NCI-H526 treated with DMSO at 0.1 percent for 48 hours (cell line): Measurements from ENCODE around the gene SF1.

Experiments
- DNase-seq: peaks from one replicate; lab custom pipeline; 2025; lab: John Stamatoyannopoulos, UW

The SF1 gene

DNA sequence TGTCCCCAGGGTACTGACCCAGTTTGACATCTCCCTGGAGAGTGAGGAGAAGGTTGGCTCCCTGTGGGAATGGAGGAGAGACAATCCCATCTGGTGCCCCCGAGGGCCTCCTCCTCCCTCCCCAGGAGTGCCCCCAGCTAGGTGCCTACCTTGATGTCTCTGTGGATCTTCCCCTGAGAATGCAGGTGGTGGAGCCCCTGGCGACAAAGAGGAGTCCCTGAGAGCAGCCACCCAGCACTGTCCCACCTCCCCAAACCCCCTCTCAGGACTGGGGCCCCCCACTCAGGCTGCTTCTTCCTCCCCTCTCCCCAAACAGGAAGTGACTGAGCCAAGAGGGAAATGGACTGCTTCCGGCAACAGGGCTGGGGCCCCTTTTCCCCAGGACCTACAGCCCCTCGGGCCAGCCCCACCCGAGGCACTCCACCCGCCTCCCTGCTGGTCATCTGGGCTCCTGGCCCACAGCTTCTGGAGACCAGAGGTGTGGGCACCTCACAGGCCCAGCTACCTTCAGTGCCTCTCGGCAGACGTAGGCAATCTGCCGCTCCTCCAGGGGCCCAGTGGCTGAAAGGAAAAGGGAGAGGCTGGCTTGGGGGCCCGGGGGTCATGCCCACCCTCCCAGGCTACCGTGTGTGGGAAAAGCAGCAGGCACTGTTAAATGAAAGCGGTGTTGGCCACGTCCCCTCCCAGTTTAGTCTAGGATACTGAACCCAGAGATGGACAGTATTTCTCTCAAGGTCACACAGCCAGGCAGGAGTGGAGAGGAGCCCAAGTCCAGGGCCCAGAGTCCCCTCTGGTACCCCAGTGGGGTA lies 23.4 kb upstream of the SF1 start:
- no peak for DNase-seq

GRCh38 chr11:64801158-64801464 lies 22.8 kb upstream of the SF1 start:
- no peak for DNase-seq

DNA sequence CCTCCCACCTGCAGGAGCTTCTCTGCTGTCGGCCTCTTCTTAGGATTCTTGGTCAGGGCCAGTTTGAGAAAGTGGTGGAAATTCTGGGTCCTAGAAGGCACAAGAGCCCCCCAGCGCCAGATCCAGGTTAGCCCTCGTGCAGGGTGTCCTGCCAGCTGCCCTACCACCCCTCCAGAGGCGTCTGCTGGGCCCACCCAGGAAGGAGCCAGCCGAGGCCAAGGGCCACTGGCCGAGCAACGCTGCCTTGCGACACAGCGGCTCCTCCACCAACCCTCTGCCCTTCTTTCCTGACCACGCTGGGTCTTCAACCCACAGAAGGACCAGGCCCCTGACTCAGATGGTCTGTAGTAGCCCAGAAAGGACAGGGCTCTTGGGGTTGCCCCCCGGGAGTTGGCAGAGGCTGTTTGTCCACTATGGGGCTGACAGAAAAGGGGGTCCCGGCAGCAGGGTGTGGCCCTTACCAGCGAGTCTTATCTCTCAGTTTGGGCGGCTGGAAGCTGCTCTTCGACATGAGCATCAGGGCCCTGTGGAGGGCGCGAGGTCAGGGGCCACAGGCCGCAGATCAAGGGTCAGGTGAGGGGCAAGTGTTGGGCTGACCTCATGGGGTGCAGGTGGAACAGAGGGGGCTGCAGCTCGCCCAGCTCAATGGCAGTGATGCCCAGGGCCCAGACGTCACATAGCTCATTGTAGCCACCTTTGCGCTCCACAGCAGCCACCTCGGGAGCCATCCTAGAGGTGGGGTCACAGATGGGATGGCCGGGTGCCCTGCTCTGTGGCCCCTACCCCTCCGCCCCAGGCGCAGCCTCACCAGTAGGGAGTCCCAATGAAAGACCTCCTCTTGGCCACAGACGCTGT lies 22.2 kb upstream of the SF1 start:
- no peak for DNase-seq

- DNase-seq = no peak
These were observed 21.4 kb upstream of the SF1 start for GRCh38 chr11:64799623-64800302.

GRCh38 chr11:64799256-64799622 lies 20.9 kb upstream of the SF1 start:
- no peak for DNase-seq

DNA sequence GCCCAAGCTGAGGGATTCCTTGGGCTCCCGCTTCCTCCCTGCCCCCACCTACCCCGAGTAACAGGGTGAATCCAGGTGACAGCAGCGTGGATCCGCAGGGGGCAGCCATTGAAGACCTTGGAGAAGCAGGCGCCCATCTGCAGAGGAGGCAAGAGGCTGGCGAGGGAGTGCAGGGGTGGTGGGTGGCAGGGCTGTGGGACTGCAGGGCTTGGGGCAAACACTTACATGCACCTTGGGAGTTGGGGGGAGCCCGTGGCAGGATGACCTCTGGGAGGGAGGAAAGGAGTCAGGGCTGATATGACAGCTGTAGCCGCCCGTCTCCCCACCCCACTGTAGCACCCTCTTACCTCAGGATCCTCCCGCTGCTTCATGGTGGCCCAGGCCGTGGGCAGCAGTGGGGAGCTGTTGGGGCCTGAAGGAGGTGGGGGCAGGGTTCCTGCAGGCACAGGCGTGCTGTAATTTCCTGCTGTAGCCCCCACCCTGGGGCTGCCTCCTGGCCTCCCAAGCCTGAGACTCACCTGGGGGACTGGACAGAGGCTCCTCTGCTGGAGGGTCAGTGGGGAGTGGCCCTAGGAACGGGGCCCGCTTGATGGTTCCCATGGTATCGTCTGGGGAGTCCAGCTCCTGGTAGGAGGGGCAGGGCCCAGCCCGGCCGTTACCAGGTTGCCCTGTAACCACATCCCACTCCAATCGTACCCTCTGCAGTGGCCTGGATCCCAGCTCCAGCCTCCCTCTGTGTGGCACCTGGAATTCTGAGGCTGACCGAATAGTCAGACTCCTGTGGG lies 18.6 kb upstream of the SF1 start:
- DNase-seq = no peak

DNA sequence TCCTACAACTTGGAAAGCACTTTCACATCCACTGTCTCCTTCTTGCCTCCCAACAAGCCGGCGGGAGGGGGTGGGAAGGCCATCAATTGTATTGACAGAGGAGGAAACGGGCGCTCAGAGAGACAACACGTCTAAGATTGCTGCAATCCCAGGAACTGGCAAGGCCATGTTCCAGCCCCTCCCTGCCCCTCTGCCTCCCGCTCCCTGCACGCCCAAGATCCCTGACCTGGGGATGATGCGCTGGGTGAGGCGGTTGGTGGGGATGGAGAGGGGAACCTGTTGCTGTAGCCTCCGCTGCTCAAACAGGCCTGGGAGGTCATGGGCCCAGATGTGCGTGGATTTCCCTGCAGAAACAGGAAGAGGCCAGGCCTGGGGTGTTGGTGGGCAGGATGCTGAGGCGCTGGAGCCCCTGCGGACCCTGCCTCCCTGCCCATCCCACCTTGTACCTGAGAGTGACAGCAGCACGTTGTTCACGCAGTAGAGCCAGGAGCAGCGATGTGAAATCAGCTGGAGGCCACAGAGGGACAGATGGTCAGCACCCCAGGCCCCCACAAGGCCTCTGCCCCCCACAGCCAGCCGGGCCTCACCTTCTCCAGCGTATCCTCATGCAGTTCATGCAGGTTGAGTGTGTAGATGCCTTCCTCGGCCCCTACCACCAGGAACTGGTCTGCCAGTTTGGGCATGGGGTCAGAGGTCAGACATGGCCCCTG lies 17.9 kb upstream of the SF1 start:
- no peak for DNase-seq

- no peak for DNase-seq
These were observed 16.2 kb upstream of the SF1 start for GRCh38 chr11:64794526-64794925.

DNA sequence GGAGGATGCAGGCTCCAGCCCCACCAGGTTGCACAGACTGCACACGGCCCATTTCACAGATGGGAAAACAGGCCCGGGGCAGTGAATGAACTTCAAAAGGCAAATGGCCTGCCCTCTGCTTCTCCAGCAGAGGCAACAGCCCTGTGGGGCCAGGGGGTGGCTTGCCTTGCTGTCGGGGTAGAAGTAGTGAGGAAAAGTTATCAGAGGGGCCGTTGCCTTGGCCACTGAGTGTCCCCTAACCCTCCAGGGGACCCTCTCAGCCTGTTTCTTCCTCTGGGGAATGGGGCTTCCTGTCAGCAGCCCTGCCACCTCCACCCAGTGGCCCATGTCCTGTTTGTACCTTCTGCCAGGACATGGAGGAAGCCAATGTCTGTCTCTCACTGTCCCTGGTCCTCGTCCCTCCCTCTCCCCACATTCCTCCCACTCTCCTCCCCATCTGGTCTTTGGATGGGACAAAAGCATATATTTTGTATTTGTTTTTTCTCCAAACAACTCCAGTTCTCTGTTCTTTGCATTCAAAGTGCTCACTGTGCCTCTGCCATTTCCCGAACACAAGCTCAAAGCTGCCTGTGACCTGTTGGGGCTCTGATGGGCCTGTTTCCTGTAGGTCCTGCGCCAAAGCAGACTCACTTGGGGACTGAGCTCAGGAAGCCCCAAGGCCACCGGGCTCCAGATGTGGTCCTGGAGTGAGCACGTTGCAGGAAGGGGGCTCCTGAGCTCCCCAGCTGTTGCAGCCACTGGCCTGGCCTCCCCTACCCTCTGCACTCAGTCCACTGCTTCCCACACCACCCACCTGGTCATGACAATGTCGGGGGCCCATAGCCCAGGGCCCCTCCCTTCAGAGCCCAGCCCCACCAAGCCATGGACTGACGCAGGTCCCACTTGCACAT lies 15.2 kb upstream of the SF1 start:
- no peak for DNase-seq

- DNase-seq = no peak
These were observed 14.1 kb upstream of the SF1 start for GRCh38 chr11:64792482-64792881.

- no peak for DNase-seq
These were observed 13.5 kb upstream of the SF1 start for GRCh38 chr11:64791781-64792291.

DNA sequence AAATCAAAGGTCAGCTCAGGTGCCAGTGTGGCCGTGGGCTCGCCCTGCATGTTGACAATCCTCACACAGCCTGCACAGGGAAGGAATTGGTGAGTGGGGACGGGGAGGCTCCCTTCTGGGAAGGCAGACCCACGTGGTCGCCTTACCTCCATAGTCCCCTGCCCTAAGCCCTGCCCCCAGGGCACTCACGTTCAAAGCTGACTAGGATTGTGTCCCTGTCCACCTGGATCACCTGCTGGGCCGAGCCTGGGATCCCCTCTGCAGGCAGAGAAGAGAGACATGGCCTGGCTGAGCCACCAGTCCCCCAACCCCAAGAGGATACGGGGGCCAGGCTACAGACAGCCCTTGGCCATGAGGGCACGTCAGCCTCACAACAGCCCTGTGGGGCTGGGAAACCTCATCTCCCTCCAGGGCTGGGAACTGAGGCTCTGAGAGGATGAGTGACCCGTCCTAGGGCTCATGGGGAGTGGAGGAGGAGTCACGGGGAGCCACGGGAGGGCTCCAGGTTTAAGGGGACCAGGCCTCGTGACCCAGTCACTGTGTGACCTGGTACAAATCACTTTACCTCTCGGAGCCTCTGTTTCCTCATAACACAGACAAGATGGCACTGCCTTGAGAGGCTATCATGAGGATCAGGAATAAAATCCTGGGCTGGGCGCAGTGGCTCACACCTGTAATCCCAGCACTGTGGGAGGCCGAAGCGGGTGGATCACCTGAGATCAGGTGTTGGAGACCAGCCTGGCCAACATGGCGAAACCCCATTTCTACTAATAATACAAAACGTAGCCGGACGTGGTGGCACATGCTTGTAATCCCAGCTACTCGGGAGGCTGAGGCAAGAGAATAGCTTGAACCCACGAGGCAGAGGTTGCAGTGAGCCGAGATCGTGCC lies 12.1 kb upstream of the SF1 start:
- no peak for DNase-seq

DNA sequence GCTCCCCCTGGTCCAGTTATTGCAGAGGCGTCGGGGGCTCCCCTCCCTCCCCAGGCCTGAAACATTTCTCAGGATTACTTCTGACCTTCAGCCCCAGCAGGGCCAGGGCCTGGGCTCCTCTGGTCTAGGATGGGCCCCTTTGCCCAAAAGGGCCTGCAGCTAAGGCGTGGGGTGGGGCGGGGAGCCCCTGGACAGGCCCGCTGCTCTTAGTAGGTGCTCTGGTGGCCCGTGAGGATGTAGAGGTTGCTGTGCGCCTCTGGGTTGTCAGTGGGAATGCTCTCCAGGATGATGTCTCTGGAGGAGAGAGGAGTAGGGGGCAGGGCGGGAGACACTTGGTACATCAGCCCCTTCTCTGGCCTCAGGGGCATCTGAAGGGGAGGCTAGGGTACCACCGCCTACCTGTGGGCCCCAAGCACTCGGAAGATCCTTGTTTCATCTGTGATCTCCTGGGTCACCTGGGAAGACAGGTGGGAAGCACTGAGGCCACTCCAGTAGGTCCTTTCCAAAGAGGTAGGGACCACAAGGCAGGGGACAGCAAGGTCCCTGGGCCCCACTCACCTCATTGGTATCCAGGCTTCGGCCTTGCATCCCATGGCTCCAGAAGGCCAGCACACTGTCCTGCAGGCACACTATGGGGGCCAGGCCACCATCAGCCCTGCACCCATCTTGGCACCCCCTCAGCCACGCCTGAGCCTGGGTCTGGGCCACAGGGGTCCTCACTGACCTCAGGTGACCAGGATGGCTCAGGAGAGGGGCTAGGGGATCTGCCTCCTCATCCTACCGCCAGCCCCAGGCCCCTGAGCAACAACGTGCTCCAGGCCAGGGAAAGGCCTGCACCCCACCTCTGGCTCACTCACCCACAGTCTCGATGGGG lies 11.2 kb upstream of the SF1 start:
- DNase-seq = no peak

DNA sequence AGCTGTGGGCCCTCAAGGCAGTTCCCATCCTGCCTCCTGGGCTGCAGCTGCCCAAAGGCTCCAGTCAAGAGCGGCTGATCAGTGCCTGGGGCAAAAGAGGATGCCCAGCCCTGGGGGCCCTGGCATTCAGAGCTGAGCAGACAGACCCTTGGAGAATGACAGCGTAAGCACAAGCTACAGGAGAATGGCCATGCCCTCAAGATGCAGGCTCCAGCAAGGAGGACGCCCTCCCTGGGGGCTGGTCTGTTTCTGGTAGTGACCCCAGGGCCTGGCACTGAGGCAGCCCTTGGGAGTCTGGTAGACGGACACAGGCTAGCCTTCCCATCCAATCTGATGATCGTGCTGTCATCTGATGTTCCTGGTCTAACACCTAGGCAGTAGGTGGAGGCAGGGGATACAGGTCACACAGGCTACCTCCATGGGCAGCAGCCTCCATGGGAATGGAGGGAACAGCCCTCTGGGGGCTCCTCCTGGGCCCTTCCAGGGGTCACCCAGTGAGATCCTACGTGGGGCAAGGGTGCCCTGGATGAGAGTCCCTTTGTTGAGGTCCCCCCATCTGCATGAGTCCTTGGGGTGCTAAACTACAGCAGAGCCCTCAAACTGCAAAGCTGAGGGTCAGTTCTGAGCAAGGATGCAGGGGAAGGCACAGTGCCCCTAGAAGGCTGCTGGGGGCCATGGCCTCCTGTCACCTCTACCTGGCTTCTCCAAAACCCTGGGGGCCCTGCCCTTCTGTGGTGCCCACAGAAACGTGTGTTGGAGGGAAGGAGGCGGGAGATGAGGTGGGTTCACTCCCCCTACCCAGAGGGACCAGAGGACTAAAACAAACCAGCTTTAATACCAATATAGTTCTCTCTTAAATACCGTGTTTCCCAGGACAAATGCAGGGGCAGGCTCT lies 10.2 kb upstream of the SF1 start:
- no peak for DNase-seq

GRCh38 chr11:64787526-64788320 lies 9.4 kb upstream of the SF1 start:
- DNase-seq = no peak

- no peak for DNase-seq
These were observed 8.0 kb upstream of the SF1 start for GRCh38 chr11:64786308-64786707.
